Upper lobe of left lung (tissue), 4 donors: Measurements from ENCODE around the gene USP53.
"Not testable (repeated sequence)": the region's sequence is repeated elsewhere in the genome, so short reads cannot be mapped to it uniquely, and the experiment has no call there.

Experiments used
- EP300 ChIP-seq, 4 donors: sonication (generic); formaldehyde crosslinking; IDR thresholded peaks; one replicate each; pipeline ENCODE4 v1.5.1; 2017; ENCODE audit warnings: antibody characterized with exemption in 4 of 4, control low read depth in 2 of 4
- POLR2AphosphoS5 ChIP-seq, 2 donors: sonication (generic); formaldehyde crosslinking; IDR thresholded peaks; one replicate each; pipeline ENCODE4 v1.5.1; 2017; ENCODE audit warnings: antibody characterized with exemption in 2 of 2
- TF ChIP-seq, protein P1 (sequence below), 6 experiments: fragments of 450-650 bp in 4 of 6; fragments of 200-600 bp in 2 of 6; sonication (generic) in 2 of 6; IDR thresholded peaks; one replicate each; pipeline ENCODE4 v1.5.1; 2016 to 2019; ENCODE audit warnings: antibody characterized with exemption in 6 of 6

DNA sequence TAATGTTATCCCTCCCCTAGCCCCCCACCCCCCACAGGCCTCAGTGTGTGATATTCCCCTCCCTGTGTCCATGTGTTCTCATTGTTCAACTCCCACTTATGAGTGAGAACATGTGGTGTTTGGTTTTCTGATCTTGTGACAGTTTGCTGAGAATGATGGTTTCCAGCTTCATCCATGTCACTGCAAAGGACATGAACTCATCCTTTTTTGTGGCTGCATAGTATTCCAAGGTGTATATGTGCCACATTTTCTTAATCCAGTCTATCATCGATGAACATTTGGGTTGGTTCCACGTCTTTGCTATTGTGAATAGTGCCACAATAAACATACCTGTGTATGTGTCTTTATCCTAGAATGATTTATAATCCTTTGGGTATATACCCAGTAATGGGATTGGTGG, 38.5 kb downstream of the USP53 start:
- TF ChIP-seq EP300, POLR2AphosphoS5 (IDR thresholded peaks at IDR 0.05): not testable (repeated sequence)
- TF ChIP-seq, protein P1, sequence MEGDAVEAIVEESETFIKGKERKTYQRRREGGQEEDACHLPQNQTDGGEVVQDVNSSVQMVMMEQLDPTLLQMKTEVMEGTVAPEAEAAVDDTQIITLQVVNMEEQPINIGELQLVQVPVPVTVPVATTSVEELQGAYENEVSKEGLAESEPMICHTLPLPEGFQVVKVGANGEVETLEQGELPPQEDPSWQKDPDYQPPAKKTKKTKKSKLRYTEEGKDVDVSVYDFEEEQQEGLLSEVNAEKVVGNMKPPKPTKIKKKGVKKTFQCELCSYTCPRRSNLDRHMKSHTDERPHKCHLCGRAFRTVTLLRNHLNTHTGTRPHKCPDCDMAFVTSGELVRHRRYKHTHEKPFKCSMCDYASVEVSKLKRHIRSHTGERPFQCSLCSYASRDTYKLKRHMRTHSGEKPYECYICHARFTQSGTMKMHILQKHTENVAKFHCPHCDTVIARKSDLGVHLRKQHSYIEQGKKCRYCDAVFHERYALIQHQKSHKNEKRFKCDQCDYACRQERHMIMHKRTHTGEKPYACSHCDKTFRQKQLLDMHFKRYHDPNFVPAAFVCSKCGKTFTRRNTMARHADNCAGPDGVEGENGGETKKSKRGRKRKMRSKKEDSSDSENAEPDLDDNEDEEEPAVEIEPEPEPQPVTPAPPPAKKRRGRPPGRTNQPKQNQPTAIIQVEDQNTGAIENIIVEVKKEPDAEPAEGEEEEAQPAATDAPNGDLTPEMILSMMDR (IDR thresholded peaks at IDR 0.05): not testable (repeated sequence)
